NCI-H2196 treated with DMSO at 0.1 percent for 48 hours (cell line): ENCODE results near the gene UTP11.
A peak's percentile ranks its signal among the peaks of the same experiment; 100 is the strongest.

Experiments used
- DNase-seq: peaks from one replicate; lab custom pipeline; 2025; ENCODE audit not compliant: unreplicated experiment; lab: John Stamatoyannopoulos, UW

The UTP11 gene

GRCh38 chr1:38003261-38004250 lies 9.0 kb upstream of the UTP11 start:
- DNase-seq, result no peak

- DNase-seq, result no peak
Measured at GRCh38 chr1:38004284-38005108, 8.0 kb upstream of the UTP11 start.

DNA sequence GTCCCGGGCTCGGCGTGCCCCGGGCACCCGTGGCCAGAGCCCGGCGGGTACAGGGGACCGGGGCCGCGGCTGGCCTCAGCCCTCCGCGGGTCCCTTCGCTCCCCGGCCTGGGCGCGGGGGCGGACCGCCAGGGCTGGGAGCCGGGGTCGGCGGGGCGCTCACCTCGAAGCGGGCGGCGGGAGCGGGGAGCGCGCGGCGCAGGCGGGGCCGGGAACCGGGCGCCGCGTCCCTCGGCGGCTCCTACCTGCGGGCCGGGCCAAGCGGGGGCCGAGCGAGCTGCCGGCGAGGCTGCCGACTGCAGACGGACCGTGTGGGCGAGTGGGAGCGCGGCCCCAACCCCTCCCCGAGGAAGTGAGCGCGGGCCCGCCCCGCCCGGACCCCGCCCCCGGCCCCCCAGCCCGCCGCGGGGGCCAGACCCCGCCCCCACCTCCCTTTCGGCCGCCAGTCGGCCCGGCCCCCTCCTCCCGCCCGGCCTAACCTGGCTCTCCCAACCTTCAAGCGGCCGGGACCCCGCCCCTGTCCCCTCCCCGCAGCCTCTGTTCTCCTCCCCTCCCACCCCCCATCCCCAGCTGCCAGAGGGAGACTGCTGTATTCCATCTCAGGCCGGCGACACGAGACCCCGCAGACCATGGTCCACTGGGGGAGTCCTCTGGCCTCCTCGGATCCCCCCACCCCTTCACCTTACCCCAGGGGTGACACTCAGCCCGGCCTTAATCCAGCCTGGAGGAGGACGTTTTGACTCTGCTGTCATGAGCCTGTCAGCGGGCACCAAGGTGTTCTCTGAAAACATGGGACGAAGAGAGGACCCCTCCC lies 7.1 kb upstream of the UTP11 start, which contains the start of gene FHL3:
TSS of gene FHL3 (minus strand) at position 320 of the 813 bp plus-strand sequence. CDS start 6,102 bp downstream, outside the sequence.
- DNase-seq, result no peak

- DNase-seq, result no peak
Measured at GRCh38 chr1:38006008-38006828, 6.3 kb upstream of the UTP11 start.

- no peak for DNase-seq
Measured at GRCh38 chr1:38009088-38009840, 3.3 kb upstream of the UTP11 start.

GRCh38 chr1:38009841-38010180 lies 2.7 kb upstream of the UTP11 start:
- DNase-seq, result no peak

DNA sequence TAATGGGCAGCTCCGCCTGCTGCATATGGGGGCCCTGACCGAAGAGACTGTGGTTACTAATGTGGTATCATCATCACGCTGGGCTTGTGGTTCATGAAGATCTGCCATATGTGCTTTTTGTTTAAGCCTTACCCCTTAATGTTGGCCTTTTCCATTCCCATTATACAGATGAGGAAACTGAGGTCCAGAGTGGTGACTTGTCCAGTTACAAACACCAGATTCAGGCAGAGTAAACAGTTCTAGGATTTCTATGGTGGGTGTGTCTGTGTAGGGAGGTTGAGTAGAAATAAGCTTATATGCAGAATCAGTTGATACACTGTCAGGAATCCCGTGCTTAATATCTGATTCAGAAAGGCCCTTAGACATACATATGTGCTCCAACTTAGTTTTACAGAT lies 691 bp downstream of the UTP11 start:
- DNase-seq, result no peak

DNA sequence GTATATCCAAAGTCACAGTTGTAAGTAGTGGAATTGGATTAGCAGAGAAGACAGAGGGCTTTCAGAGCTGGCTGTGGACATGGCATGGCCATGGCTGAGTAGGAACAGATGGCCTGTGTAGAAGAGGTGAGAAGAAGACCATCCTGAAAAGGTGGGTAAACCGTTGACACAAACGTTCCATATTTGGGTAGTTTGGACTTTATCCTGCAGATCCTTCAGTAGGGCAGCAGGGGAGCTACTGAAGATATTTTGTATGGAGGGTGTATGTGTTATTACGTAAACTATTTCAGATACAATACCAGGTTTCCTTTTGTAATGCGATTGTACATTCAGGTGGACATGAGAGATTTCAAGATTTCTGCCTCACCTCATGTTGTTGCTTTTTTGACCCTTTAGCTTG lies 1.6 kb downstream of the UTP11 start:
- no peak for DNase-seq

DNA sequence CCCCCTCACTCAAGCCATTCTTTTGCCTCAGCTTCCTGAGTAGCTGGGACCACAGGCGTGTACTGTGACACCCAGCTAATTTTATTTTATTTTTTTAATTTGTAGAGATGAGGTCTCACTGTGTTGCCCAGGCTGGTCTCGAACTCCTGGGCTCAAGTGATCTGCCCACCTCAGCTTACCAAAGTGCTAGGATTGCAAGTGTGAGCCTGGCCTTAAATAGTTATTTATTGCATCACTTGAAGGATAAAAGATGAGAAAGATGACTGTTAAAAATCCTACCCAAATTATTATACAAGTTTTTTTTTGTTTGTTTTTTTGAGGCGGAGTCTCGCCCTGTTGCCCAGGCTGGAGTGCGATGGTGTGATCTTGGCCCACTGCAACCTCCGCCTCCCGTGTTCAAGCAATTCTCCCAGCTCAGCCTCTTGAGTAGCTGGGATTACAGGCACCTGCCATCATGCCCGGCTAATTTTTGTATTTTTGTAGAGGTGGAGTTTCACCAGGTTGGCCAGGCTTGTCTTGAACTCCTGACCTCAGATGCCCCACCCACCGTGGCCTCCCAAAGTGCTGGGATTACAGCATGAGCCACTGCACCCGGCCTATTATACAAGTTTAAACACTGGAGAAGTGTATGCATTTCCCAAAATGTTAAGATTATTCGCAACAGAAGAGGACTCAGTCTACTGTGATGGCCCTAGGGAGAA lies 2.3 kb downstream of the UTP11 start:
- no peak for DNase-seq

GRCh38 chr1:38015978-38016725 lies 3.6 kb downstream of the UTP11 start:
- no peak for DNase-seq

GRCh38 chr1:38018864-38019343 lies 6.4 kb downstream of the UTP11 start:
- peak; percentile 31 for DNase-seq

GRCh38 chr1:38020396-38020795 lies 7.9 kb downstream of the UTP11 start:
- DNase-seq, result no peak

DNA sequence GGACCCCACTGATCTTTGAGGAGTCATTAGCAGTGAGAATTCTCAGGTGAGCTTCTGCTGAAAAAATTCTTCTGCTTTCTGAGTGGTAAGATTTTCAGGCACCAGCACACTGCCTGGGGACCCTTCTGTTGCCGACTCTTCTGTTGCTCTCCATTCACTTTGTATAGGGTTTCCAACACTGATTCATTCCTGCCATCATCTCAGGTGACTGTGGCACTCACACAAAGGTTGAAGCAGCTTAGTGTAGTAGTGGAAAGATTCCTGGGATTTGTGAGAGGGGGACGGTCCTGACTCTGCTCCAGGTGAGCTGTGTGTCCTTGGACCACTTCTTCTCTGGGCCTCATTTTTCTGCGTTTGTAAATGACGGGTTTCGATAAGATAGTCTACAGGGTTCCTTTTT lies 9.4 kb downstream of the UTP11 start:
- no peak for DNase-seq

GRCh38 chr1:38022810-38023209 lies 10.3 kb downstream of the UTP11 start:
- no peak for DNase-seq

- no peak for DNase-seq
Measured at GRCh38 chr1:38025233-38025632, 12.7 kb downstream of the UTP11 start.

- DNase-seq, result no peak
Measured at GRCh38 chr1:38025664-38026063, 13.1 kb downstream of the UTP11 start.

DNA sequence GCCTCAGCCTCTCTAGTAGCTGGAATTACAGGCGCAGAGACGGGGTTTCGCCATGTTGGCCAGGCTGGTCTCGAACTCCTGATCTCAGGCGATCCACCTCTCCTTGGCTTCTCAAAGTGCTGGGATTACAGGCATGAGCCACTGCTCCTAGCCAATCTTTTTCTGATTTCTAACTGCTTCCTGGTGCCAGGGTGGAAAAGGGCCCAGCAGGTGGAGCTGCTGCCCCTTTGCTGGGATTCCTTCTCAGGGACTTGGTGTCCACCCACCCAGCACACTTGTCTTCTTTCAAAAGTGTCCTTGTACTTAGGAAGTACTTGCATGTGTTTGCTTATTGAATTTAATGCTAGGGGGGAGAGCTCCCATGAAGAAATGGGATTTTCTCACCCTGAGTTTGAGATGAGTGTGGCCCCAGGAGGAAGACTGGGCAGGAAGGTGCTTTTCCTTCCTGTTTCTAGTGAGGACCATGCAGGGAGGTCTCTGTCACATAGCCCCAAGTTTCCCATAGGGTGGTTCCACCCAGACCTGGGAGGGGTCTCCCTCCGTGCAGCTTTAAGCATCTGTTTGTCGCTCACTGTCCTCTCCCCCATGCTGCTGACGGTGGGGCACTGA lies 14.2 kb downstream of the UTP11 start:
- peak; percentile 27 for DNase-seq
